ENCODE results near the gene SRGAP1.

The SRGAP1 gene

DNA sequence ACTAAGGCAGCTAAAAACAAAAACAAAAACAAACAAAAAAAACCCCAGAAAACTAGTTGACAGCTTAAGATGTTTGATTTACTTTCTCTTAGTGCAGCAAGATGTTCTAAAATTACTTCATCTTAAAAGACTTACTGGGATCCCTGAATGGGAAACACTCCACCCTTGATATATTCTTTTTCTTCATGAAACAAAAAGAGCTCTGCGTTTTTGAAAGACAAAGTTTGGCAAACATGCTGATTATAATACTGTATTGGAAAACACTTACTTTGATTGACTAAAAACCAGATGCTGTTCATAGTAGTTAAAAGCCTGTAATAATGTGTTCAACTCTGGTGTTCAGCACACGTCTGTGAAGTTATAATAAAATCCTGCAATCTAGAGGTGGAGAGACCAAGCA, 136.8 kb downstream of the SRGAP1 start:
- H3K9ac ChIP-seq (ENCODE audit: low read depth, low read length): no peak overlapping the region
- H2AFZ ChIP-seq (ENCODE audit: low read depth, low read length): no peak overlapping the region
- no peak for DNase-seq
- no peak for TF ChIP-seq EZH2 (IDR thresholded peaks at IDR 0.05; ENCODE audit: borderline replicate concordance, low read depth, low read length, severe bottlenecking)
- TF ChIP-seq, protein P1, sequence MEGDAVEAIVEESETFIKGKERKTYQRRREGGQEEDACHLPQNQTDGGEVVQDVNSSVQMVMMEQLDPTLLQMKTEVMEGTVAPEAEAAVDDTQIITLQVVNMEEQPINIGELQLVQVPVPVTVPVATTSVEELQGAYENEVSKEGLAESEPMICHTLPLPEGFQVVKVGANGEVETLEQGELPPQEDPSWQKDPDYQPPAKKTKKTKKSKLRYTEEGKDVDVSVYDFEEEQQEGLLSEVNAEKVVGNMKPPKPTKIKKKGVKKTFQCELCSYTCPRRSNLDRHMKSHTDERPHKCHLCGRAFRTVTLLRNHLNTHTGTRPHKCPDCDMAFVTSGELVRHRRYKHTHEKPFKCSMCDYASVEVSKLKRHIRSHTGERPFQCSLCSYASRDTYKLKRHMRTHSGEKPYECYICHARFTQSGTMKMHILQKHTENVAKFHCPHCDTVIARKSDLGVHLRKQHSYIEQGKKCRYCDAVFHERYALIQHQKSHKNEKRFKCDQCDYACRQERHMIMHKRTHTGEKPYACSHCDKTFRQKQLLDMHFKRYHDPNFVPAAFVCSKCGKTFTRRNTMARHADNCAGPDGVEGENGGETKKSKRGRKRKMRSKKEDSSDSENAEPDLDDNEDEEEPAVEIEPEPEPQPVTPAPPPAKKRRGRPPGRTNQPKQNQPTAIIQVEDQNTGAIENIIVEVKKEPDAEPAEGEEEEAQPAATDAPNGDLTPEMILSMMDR (IDR thresholded peaks at IDR 0.05; ENCODE audit: borderline replicate concordance, extremely low read depth, low read length, poor library complexity, severe bottlenecking): no peak
- H3K4me1 ChIP-seq (ENCODE audit: insufficient read depth, low read length): no peaks in the 10 kb centered on the region
- H3K27me3 ChIP-seq (ENCODE audit: insufficient read depth, low read length, poor library complexity): peaks cover 3% of the 10 kb centered on the region
- no peaks in the 10 kb centered on the region for H3K9me3 ChIP-seq (ENCODE audit: insufficient read depth, low read length, severe bottlenecking)
- H3K27ac ChIP-seq (ENCODE audit: low read length): no peak overlapping the region
- no peaks in the 10 kb centered on the region for H3K36me3 ChIP-seq (ENCODE audit: insufficient read depth, low read length)
- ATAC-seq (ENCODE audit: insufficient read depth, low read depth): no peak
- H3K4me3 ChIP-seq (ENCODE audit: low read depth in 1 of 2, low read length in 2 of 2): no peak overlapping the region
- H4K20me1 ChIP-seq (ENCODE audit: insufficient read depth, low read length): no peaks in the 10 kb centered on the region
- H3K4me2 ChIP-seq (ENCODE audit: insufficient read depth, low read length): no peak overlapping the region
- no peaks in the 10 kb centered on the region for H3K79me2 ChIP-seq (ENCODE audit: insufficient read depth, low read length)

GRCh38 chr12:63982604-63983295, 138.2 kb downstream of the SRGAP1 start:
- no peaks in the 10 kb centered on the region for H3K36me3 ChIP-seq (ENCODE audit: insufficient read depth, low read length)
- DNase-seq: no peak
- H2AFZ ChIP-seq (ENCODE audit: low read depth, low read length): no peak overlapping the region
- no peak for ATAC-seq (ENCODE audit: insufficient read depth, low read depth)
- no peaks in the 10 kb centered on the region for H3K79me2 ChIP-seq (ENCODE audit: insufficient read depth, low read length)
- no peaks in the 10 kb centered on the region for H3K9me3 ChIP-seq (ENCODE audit: insufficient read depth, low read length, severe bottlenecking)
- H3K4me1 ChIP-seq (ENCODE audit: insufficient read depth, low read length): no peaks in the 10 kb centered on the region
- no peaks in the 10 kb centered on the region for H4K20me1 ChIP-seq (ENCODE audit: insufficient read depth, low read length)
- no peak overlapping the region for H3K27ac ChIP-seq (ENCODE audit: low read length)
- no peak for TF ChIP-seq EZH2 (IDR thresholded peaks at IDR 0.05; ENCODE audit: borderline replicate concordance, low read depth, low read length, severe bottlenecking)
- TF ChIP-seq, protein P1 (IDR thresholded peaks at IDR 0.05; ENCODE audit: borderline replicate concordance, extremely low read depth, low read length, poor library complexity, severe bottlenecking): no peak
- H3K4me2 ChIP-seq (ENCODE audit: insufficient read depth, low read length): no peak overlapping the region
- peaks cover 3% of the 10 kb centered on the region for H3K27me3 ChIP-seq (ENCODE audit: insufficient read depth, low read length, poor library complexity)
- H3K4me3 ChIP-seq (ENCODE audit: low read depth in 1 of 2, low read length in 2 of 2): no peak overlapping the region
- no peak overlapping the region for H3K9ac ChIP-seq (ENCODE audit: low read depth, low read length)

GRCh38 chr12:63985456-63985855, 141.0 kb downstream of the SRGAP1 start:
- H3K27me3 ChIP-seq (ENCODE audit: insufficient read depth, low read length, poor library complexity): peaks cover 3% of the 10 kb centered on the region
- no peak for ATAC-seq (ENCODE audit: insufficient read depth, low read depth)

More at GRCh38 chr12:63985456-63985855, 141.0 kb downstream of the SRGAP1 start:
- H3K79me2 ChIP-seq (ENCODE audit: insufficient read depth, low read length): no peaks in the 10 kb centered on the region
- no peaks in the 10 kb centered on the region for H3K36me3 ChIP-seq (ENCODE audit: insufficient read depth, low read length)
- no peaks in the 10 kb centered on the region for H4K20me1 ChIP-seq (ENCODE audit: insufficient read depth, low read length)
- no peak overlapping the region for H3K9ac ChIP-seq (ENCODE audit: low read depth, low read length)
- H3K4me1 ChIP-seq (ENCODE audit: insufficient read depth, low read length): no peaks in the 10 kb centered on the region
- no peak for TF ChIP-seq EZH2 (IDR thresholded peaks at IDR 0.05; ENCODE audit: borderline replicate concordance, low read depth, low read length, severe bottlenecking)
- TF ChIP-seq, protein P1 (IDR thresholded peaks at IDR 0.05; ENCODE audit: borderline replicate concordance, extremely low read depth, low read length, poor library complexity, severe bottlenecking): no peak
- H3K4me3 ChIP-seq (ENCODE audit: low read depth in 1 of 2, low read length in 2 of 2): no peak overlapping the region
- no peak overlapping the region for H3K27ac ChIP-seq (ENCODE audit: low read length)
- H3K4me2 ChIP-seq (ENCODE audit: insufficient read depth, low read length): no peak overlapping the region
- H2AFZ ChIP-seq (ENCODE audit: low read depth, low read length): no peak overlapping the region
- no peak for DNase-seq
- H3K9me3 ChIP-seq (ENCODE audit: insufficient read depth, low read length, severe bottlenecking): no peaks in the 10 kb centered on the region

Data from DND-41 (cell line).